ENCODE measurements around the gene NLRX1. TPM values are rescaled to one million over a fixed set of nuclear protein-coding genes. Genes with fewer than 3 reads are reported as not detected.

The NLRX1 gene
- total RNA-seq, 1 experiment from 2014 or later: 21.4 TPM

- ChIA-PET RAD21 (ENCODE audit: low non-redundant PET in 1 of 2, low total read pairs in 2 of 2, uncharacterized antibody in 2 of 2, unreplicated experiment in 2 of 2) (no interaction called here), CTCF (no interaction called here), POLR2A (interaction anchor here (1.2 kb wide), 1 partner anchor 64 kb away, joined by 3 read pairs; no protein-coding TSS in a partner anchor)
- no peaks in the 10 kb centered on the region for H3K9me2 ChIP-seq (ENCODE audit: insufficient read depth)
- no peaks in the 10 kb centered on the region for H3K79me2 ChIP-seq (ENCODE audit: insufficient read depth, low read length)
- H3K4me2 ChIP-seq (ENCODE audit: low read length): peak within 1 kb of the TSS; percentile 97
- TF ChIP-seq POLR2AphosphoS5 (IDR thresholded peaks at IDR 0.05; ENCODE audit: low read depth, low read length) (peak; percentile 42), YY1 (IDR thresholded peaks at IDR 0.05; ENCODE audit: extremely low read depth, insufficient replicate concordance, low read depth, low read length) (no peak), ZFX (IDR thresholded peaks at IDR 0.05) (0 out of 2 replicates have a peak, but pooled peaks have one; percentile 13), ZNF274 (IDR thresholded peaks at IDR 0.05; ENCODE audit: low read depth, low read length) (no peak), EZH2phosphoT487 (IDR thresholded peaks at IDR 0.05; ENCODE audit: borderline replicate concordance) (no peak)
- peaks cover 8 to 29% of the 10 kb centered on the region in 2 experiments; a peak in 3 of 4 replicates for H3K4me1 ChIP-seq (ENCODE audit: control insufficient read depth in 1 of 2, insufficient read depth in 2 of 2, low read length in 2 of 2)
- H3K27me3 ChIP-seq (ENCODE audit: insufficient read depth, low read length): no peaks in the 10 kb centered on the region
- no peaks in the 10 kb centered on the region for H3K9me3 ChIP-seq (ENCODE audit: control insufficient read depth in 1 of 2, insufficient read depth in 1 of 2, low read depth in 1 of 2, low read length in 2 of 2)
- H3K4me3 ChIP-seq (replicated peaks in 1 of 2; ENCODE audit: low read depth in 1 of 2, low read length in 2 of 2): peak within 1 kb of the TSS; percentile 48 to 72
- ATAC-seq (peak; percentile 58), DNase-seq (ENCODE audit: low read depth, low spot score) (no peak)
- peak within 1 kb of the TSS; percentile 61 for H3K9ac ChIP-seq (ENCODE audit: low read length)
- no TSS peak for BruUV-seq (replicated peaks)
- peak within 1 kb of the TSS; percentile 20; the same call in 1 of the 2 replicates for H3K27ac ChIP-seq (ENCODE audit: low read depth, low read length)
- H2AFZ ChIP-seq (ENCODE audit: low read depth, low read length, poor library complexity, severe bottlenecking): peak within 1 kb of the TSS; percentile 88
- H4K20me1 ChIP-seq (ENCODE audit: insufficient read depth): no peaks in the 10 kb centered on the region
- no peaks in the 10 kb centered on the region for H3K36me3 ChIP-seq (ENCODE audit: control insufficient read depth in 1 of 2, insufficient read depth in 2 of 2, low read length in 2 of 2)
- intact Hi-C loops (cut with micrococcal nuclease): loop anchor here (5.0 kb wide), 1 partner anchor 323 kb away; no protein-coding TSS in a partner anchor
Observed at GRCh38 chr11:119149018-119149785, 19.3 kb upstream of the NLRX1 start, which contains the start of gene ABCG4. Gene ABCG4, plus strand, starts transcription at chr11:119149052. Its CDS starts 914 bp downstream, at chr11:119149966.

GRCh38 chr11:119149786-119150275, 18.7 kb upstream of the NLRX1 start:
- no peaks in the 10 kb centered on the region for H3K79me2 ChIP-seq (ENCODE audit: insufficient read depth, low read length)
- peak overlapping the region; percentile 97 for H3K4me2 ChIP-seq (ENCODE audit: low read length)
- ChIA-PET CTCF (no interaction called here), RAD21 (ENCODE audit: low non-redundant PET in 1 of 2, low total read pairs in 2 of 2, uncharacterized antibody in 2 of 2, unreplicated experiment in 2 of 2) (no interaction called here), POLR2A (no interaction called here)
- no peaks in the 10 kb centered on the region for H4K20me1 ChIP-seq (ENCODE audit: insufficient read depth)
- no peaks in the 10 kb centered on the region for H3K9me2 ChIP-seq (ENCODE audit: insufficient read depth)
- TF ChIP-seq SIN3A (IDR thresholded peaks at IDR 0.05; ENCODE audit: low read depth) (no peak), ATF3 (IDR thresholded peaks at IDR 0.05) (no peak), SP1 (IDR thresholded peaks at IDR 0.05; ENCODE audit: low read depth) (no peak), YY1 (IDR thresholded peaks at IDR 0.05; ENCODE audit: extremely low read depth, insufficient replicate concordance, low read depth, low read length) (no peak), FOSL1 (IDR thresholded peaks at IDR 0.05; ENCODE audit: low read depth) (no peak), POLR2AphosphoS5 (IDR thresholded peaks at IDR 0.05; ENCODE audit: low read depth, low read length) (no peak), EGR1 (IDR thresholded peaks at IDR 0.05; ENCODE audit: low read depth) (no peak), ZFX (IDR thresholded peaks at IDR 0.05) (no peak)
- no peaks in the 10 kb centered on the region for H3K36me3 ChIP-seq (ENCODE audit: control insufficient read depth in 1 of 2, insufficient read depth in 2 of 2, low read length in 2 of 2)
- H2AFZ ChIP-seq (ENCODE audit: low read depth, low read length, poor library complexity, severe bottlenecking): no peak overlapping the region
- H3K27me3 ChIP-seq (ENCODE audit: insufficient read depth, low read length): no peaks in the 10 kb centered on the region
- peak overlapping the region; percentile 61; the same call in 1 of the 2 replicates for H3K9ac ChIP-seq (ENCODE audit: low read length)
- H3K4me1 ChIP-seq (ENCODE audit: control insufficient read depth in 1 of 2, insufficient read depth in 2 of 2, low read length in 2 of 2): peaks cover 6 to 23% of the 10 kb centered on the region in 2 experiments; a peak in 3 of 4 replicates
- H3K4me3 ChIP-seq (replicated peaks in 1 of 2; ENCODE audit: low read depth in 1 of 2, low read length in 2 of 2): peak overlapping the region; percentile 48 to 72
- H3K27ac ChIP-seq (ENCODE audit: low read depth, low read length): no peak overlapping the region
- no peaks in the 10 kb centered on the region for H3K9me3 ChIP-seq (ENCODE audit: control insufficient read depth in 1 of 2, insufficient read depth in 1 of 2, low read depth in 1 of 2, low read length in 2 of 2)
- no TSS peak for BruUV-seq (replicated peaks)
- no peak for DNase-seq (ENCODE audit: low read depth, low spot score)
- no peak for ATAC-seq
- intact Hi-C loops (cut with micrococcal nuclease): loop anchor here (5.0 kb wide), 1 partner anchor 322 kb away; no protein-coding TSS in a partner anchor

Measured in HCT116 (cell line).